VCaP (cell line): ENCODE results near the gene SPEM2.
A peak's percentile ranks its signal among the peaks of the same experiment; 100 is the strongest.

Experiments
- H3K27ac ChIP-seq: fragments of 450-650 bp; 2 replicates; pipeline ENCODE4 v1.5.1; 2017
- TF ChIP-seq, protein P1 (sequence below): fragments of 450-650 bp; conservative IDR thresholded peaks from 2 replicates; pipeline ENCODE4 v1.5.1; 2017; ENCODE audit warnings: mild to moderate bottlenecking, moderate library complexity

SPEM2 gene

GRCh38 chr17:7437369-7437863 is 12.0 kb downstream of the SPEM2 start:
- H3K27ac ChIP-seq: peak overlapping the region; percentile 67
- TF ChIP-seq, protein P1, sequence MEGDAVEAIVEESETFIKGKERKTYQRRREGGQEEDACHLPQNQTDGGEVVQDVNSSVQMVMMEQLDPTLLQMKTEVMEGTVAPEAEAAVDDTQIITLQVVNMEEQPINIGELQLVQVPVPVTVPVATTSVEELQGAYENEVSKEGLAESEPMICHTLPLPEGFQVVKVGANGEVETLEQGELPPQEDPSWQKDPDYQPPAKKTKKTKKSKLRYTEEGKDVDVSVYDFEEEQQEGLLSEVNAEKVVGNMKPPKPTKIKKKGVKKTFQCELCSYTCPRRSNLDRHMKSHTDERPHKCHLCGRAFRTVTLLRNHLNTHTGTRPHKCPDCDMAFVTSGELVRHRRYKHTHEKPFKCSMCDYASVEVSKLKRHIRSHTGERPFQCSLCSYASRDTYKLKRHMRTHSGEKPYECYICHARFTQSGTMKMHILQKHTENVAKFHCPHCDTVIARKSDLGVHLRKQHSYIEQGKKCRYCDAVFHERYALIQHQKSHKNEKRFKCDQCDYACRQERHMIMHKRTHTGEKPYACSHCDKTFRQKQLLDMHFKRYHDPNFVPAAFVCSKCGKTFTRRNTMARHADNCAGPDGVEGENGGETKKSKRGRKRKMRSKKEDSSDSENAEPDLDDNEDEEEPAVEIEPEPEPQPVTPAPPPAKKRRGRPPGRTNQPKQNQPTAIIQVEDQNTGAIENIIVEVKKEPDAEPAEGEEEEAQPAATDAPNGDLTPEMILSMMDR: peak; percentile 37; the same call in 1 of the 2 replicates

- H3K27ac ChIP-seq: no peak overlapping the region
- TF ChIP-seq, protein P1: no peak
These were observed 12.7 kb downstream of the SPEM2 start for GRCh38 chr17:7437950-7438614.

- TF ChIP-seq, protein P1: no peak
- no peak overlapping the region for H3K27ac ChIP-seq
These were observed 13.4 kb downstream of the SPEM2 start for GRCh38 chr17:7438656-7439460.

GRCh38 chr17:7439462-7440112 is 14.2 kb downstream of the SPEM2 start, which contains the start of gene FGF11:
FGF11 (plus strand) TSS chr17:7439512; CDS start chr17:7439621, 109 bp downstream.
- TF ChIP-seq, protein P1: no peak
- H3K27ac ChIP-seq: peak within 1 kb of the TSS; percentile 16; the same call in 1 of the 2 replicates

- TF ChIP-seq, protein P1: no peak
- H3K27ac ChIP-seq: peak overlapping the region; percentile 16; the same call in 1 of the 2 replicates
These were observed 14.9 kb downstream of the SPEM2 start for GRCh38 chr17:7440113-7440833.

GRCh38 chr17:7440834-7441195 is 15.4 kb downstream of the SPEM2 start:
- no peak overlapping the region for H3K27ac ChIP-seq
- TF ChIP-seq, protein P1: no peak
